ENCODE data around the gene KSR1. TPM values are rescaled to one million over a fixed set of nuclear protein-coding genes. Genes with fewer than 3 reads are reported as not detected.
"Not testable (repeated sequence)": the region's sequence is repeated elsewhere in the genome, so short reads cannot be mapped to it uniquely, and the experiment has no call there.

KSR1 gene
- total RNA-seq, 2 donors from 2014 or later: 132 to 194 TPM

- Mint-ChIP-seq H3K27ac (no peak overlapping the region), H3K9me3 (no peaks in the 10 kb centered on the region), H3K36me3 (no peaks in the 10 kb centered on the region)
- DNase-seq (ENCODE audit: low spot score in 2 of 2): no peak
- ATAC-seq: no peak
These were observed 12.8 kb upstream of the KSR1 start for GRCh38 chr17:27443491-27443890.

DNA sequence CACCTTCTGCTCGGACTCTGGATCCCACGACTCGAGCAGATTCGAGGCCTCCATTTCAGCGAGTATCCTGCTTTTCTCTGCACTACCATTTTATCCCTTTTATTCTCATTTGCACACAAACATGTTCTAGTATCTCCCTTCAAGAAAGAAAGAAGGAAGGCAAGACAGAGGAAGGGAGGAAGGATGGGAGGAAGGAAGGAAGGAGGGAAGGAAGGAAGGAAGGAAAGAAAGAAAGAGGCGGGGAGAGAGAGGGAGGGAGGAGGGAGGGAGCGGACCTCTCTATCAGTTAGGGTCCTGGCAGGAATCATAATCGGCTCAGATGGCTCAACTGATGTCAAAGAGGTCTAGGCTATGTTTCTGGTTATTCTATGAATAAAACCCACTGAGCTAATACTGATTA is 10.3 kb upstream of the KSR1 start:
- no peak overlapping the region for H3K27ac Mint-ChIP-seq
- DNase-seq (ENCODE audit: low spot score in 2 of 2) (no peak), ATAC-seq (no peak)
- no peaks in the 10 kb centered on the region for H3K36me3 Mint-ChIP-seq
- H3K9me3 Mint-ChIP-seq: no peaks in the 10 kb centered on the region

DNA sequence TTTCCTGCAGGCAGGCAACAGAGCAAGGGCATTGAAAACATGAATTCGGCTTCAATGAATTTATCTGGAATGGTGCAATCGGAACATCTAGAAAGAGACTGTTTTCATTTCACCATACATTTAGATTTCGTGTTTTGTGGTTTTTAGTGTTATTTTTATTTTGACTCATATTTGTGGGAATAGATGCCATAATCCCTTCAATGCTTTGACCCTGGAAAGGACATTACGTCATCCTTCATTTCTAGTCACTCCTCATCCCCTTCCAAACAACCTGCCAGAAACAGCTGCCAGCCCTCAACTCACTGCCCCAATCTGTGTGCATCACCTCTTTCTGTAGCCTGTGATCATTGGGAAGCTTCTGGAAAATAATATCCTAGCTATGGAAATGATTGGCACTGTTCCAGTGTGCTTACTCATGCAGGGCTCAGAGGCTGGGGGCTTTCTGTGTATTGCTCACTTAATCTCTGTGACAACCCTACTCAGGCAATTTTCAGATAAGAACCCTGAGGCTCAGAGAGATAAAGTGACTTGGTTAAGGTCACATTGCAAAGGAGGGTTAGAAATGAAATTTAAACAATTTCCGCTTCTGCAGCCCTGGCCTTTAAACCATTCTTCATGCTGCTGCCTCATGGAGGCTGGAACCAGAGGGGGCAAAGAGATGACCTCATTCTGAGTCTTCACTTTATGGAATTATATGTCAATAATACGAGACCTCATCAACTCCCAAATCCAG is 9.5 kb upstream of the KSR1 start:
- Mint-ChIP-seq H3K27ac (no peak overlapping the region), H3K36me3 (no peaks in the 10 kb centered on the region), H3K9me3 (no peaks in the 10 kb centered on the region)
- DNase-seq (ENCODE audit: low spot score in 2 of 2) (no peak), ATAC-seq (no peak)

- not testable (repeated sequence) for DNase-seq (ENCODE audit: low spot score in 2 of 2); ATAC-seq; H3K9me3 Mint-ChIP-seq; H3K36me3 Mint-ChIP-seq; H3K27ac Mint-ChIP-seq
These were observed 7.7 kb upstream of the KSR1 start for GRCh38 chr17:27448534-27448933.

DNA sequence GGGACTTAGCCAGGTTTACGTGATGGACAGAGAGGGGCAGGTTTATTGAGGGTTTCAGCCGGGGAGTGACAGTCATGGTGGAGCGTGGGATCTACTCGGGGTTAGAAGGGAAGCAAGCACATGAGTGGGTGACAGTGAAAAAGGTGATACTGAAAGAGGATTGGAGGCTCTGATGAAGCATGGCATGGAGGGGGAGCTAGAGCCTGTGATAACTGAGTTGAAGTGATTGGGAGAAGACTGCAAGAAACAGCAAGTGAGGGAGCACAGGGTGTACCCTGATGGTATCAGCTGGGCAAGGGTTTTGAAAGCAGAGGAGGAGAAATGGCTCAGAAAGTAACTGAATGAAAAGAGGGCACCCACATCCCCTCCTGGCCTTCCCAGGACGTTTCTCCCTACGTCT is 6.7 kb upstream of the KSR1 start:
- no peak overlapping the region for H3K27ac Mint-ChIP-seq
- no peak for DNase-seq (ENCODE audit: low spot score in 2 of 2)

GRCh38 chr17:27449988-27450387 is 6.3 kb upstream of the KSR1 start:
- Mint-ChIP-seq H3K9me3 (no peaks in the 10 kb centered on the region), H3K36me3 (no peaks in the 10 kb centered on the region), H3K27ac (no peak overlapping the region)
- DNase-seq (ENCODE audit: low spot score in 2 of 2) (no peak), ATAC-seq (no peak)

More for the DNA sequence above, 6.7 kb upstream of the KSR1 start:
- H3K36me3 Mint-ChIP-seq: no peaks in the 10 kb centered on the region
- no peaks in the 10 kb centered on the region for H3K9me3 Mint-ChIP-seq
- no peak for ATAC-seq

- no peaks in the 10 kb centered on the region for H3K9me3 Mint-ChIP-seq
- ATAC-seq: no peak
- no peak overlapping the region for H3K27ac Mint-ChIP-seq
These were observed 5.8 kb upstream of the KSR1 start for GRCh38 chr17:27450416-27450815.

DNA sequence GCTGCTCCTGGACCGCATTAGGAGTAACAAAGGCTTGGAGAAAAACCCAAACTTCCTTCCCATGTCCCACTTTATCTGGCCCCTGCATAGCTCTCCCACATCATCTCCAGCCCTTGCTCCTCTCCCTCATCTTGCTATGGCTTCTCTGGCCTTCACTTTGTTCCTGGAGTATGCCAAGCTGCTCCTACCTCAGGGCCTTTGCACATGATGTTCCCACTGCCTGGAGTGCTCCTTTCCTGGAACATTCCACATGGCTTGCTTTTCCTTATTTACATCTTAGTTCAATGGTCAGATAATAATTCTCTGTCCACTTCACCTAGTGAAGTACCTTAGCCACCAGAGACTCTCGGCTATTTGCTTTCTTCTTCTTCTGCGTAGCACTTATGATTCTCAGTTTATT is 4.3 kb upstream of the KSR1 start:
- H3K36me3 Mint-ChIP-seq: peaks cover 0 to under 1% of the 10 kb centered on the region in 2 donors
- ATAC-seq (no peak), DNase-seq (ENCODE audit: low spot score in 2 of 2) (no peak)
- no peaks in the 10 kb centered on the region for H3K9me3 Mint-ChIP-seq
- H3K27ac Mint-ChIP-seq: no peak overlapping the region

More at GRCh38 chr17:27450416-27450815, 5.8 kb upstream of the KSR1 start:
- DNase-seq (ENCODE audit: low spot score in 2 of 2): no peak
- H3K36me3 Mint-ChIP-seq: no peaks in the 10 kb centered on the region

- Mint-ChIP-seq H3K36me3 (peaks cover 7 to 10% of the 10 kb centered on the region in 2 donors), H3K27ac (no peak overlapping the region)
These were observed 3.4 kb upstream of the KSR1 start for GRCh38 chr17:27452828-27453227.

DNA sequence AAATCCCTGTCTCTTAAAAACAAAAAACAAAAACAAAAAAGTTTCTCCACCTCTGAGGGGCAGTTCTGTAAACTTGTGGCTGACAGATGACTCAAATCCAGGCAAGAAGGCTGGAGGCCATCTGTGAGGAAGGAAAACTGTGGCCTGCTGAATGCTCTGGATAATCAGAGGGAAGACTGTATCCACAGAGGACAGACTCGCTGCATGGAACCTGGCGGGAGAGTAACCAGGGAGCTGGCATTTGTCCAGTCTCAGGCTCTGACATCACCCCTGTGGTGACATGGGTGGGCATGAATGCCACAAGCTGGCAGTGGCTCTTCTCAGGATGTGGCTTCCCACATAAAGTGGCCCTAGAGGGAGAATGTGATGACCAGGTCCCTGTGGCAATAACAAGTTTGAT is 2.8 kb upstream of the KSR1 start:
- no peak for ATAC-seq
- no peak overlapping the region for H3K27ac Mint-ChIP-seq
- H3K36me3 Mint-ChIP-seq: peaks cover 7 to 16% of the 10 kb centered on the region in 2 donors
- no peaks in the 10 kb centered on the region for H3K9me3 Mint-ChIP-seq
- DNase-seq (ENCODE audit: low spot score in 2 of 2): no peak

More at GRCh38 chr17:27452828-27453227, 3.4 kb upstream of the KSR1 start:
- ATAC-seq: no peak
- no peaks in the 10 kb centered on the region for H3K9me3 Mint-ChIP-seq
- no peak for DNase-seq (ENCODE audit: low spot score in 2 of 2)

- ATAC-seq (peak; percentile 12 to 44), DNase-seq (ENCODE audit: low spot score in 2 of 2) (no peak)
- H3K36me3 Mint-ChIP-seq: peaks cover 9 to 22% of the 10 kb centered on the region in 2 donors
- H3K9me3 Mint-ChIP-seq: no peaks in the 10 kb centered on the region
- H3K27ac Mint-ChIP-seq: peak overlapping the region in 1 of 2 donors; percentile 23
These were observed 2.2 kb upstream of the KSR1 start for GRCh38 chr17:27454089-27454488.

- Mint-ChIP-seq H3K9me3 (no peaks in the 10 kb centered on the region), H3K27ac (peak overlapping the region; percentile 12 to 50), H3K36me3 (peaks cover 16 to 32% of the 10 kb centered on the region in 2 donors)
- DNase-seq (ENCODE audit: low spot score in 2 of 2) (no peak), ATAC-seq (no peak)
These were observed 873 bp upstream of the KSR1 start for GRCh38 chr17:27455236-27455913.

DNA sequence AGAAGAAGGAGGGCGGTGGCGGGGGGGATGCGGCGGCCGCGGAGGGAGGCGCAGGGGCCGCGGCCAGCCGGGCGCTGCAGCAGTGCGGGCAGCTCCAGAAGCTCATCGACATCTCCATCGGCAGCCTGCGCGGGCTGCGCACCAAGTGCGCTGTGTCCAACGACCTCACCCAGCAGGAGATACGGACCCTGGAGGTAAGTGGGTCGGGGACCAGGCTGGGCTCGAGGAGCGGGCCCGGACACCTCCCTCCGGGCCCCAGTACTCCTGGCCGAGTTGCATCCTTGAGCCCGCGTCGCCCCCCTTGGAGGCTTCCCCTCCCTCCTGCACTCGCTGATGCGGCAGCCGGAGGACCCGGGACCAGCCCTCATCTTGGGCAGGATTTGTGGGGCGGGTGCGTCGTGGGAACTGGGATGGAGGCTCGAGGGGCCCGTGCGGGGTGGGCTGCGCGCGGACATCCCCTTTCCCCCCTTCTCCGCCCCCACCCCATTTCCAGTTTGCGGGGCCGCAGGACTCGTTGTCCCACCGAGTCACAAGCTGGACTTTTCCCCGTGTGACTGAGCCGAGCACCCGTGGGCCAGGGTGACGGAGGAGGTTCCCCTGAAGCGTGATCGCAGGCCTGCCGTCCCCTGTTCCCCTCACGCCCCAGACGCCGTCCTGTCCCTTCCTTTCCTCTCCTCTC is 572 bp downstream of the KSR1 start:
- peak overlapping the region; percentile 91 to 95 for H3K27ac Mint-ChIP-seq
- peaks cover 16 to 37% of the 10 kb centered on the region in 2 donors for H3K36me3 Mint-ChIP-seq
- DNase-seq (ENCODE audit: low spot score in 2 of 2): no peak
- peak in 1 of 2 donors; percentile 1 for ATAC-seq
- no peaks in the 10 kb centered on the region for H3K9me3 Mint-ChIP-seq

DNA sequence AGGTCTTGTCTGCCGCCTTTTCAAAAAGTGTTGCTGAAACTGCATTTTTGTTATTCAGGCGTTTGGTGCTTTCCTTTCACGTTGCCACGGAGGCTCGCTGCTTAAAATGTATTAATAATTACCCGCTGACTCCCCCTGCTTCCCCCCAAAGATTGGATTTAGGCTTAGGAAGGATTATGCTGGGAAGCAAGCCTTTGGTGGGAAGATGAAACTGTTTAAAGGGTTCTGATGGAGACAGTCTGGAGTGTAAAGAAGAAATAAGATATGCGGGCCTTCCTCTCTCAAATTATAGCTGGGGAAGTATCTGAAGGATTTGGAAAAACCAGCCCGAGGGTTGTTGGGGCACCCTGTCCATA is 1.1 kb downstream of the KSR1 start:
- Mint-ChIP-seq H3K27ac (peak overlapping the region; percentile 91 to 95), H3K9me3 (no peaks in the 10 kb centered on the region), H3K36me3 (peaks cover 16 to 41% of the 10 kb centered on the region in 2 donors)
- ATAC-seq: no peak
- DNase-seq (ENCODE audit: low spot score in 2 of 2): no peak

GRCh38 chr17:27457731-27458523 is 1.7 kb downstream of the KSR1 start:
- ATAC-seq: no peak
- DNase-seq (ENCODE audit: low spot score in 2 of 2): no peak
- peak overlapping the region; percentile 91 to 95 for H3K27ac Mint-ChIP-seq
- peaks cover 16 to 42% of the 10 kb centered on the region in 2 donors for H3K36me3 Mint-ChIP-seq
- no peaks in the 10 kb centered on the region for H3K9me3 Mint-ChIP-seq

- peak overlapping the region in 1 of 2 donors; percentile 14 for H3K27ac Mint-ChIP-seq
- H3K9me3 Mint-ChIP-seq: no peaks in the 10 kb centered on the region
- no peak for ATAC-seq
- no peak for DNase-seq (ENCODE audit: low spot score in 2 of 2)
- peaks cover 16 to 48% of the 10 kb centered on the region in 2 donors for H3K36me3 Mint-ChIP-seq
These were observed 2.3 kb downstream of the KSR1 start for GRCh38 chr17:27458524-27458908.

DNA sequence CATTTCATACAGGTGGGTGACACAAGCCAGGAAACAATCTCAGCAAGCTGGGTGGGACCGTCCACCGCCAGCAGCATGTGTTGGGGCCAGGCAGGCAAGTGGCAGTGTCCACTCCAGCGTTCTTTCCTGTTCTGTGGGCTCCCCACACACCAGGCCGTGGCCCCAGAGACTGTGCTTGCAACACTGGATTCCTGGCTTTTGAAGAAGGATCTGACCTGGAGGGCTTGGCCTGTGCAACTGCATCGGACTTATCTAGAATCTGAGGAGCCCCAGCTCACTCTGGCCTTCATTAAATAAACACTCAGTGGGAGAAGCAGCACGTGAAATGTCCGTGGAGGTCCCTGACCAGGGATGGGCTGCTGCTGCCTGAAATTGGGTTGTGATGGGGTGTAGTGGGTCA is 3.2 kb downstream of the KSR1 start:
- no peak for ATAC-seq
- DNase-seq (ENCODE audit: low spot score in 2 of 2): no peak
- peak overlapping the region in 1 of 2 donors; percentile 55 for H3K27ac Mint-ChIP-seq
- H3K36me3 Mint-ChIP-seq: peaks cover 16 to 49% of the 10 kb centered on the region in 2 donors
- no peaks in the 10 kb centered on the region for H3K9me3 Mint-ChIP-seq
